Spleen (tissue), 7 donors: ENCODE results near the gene MOV10.

ENCODE experiments used
- CTCF ChIP-seq, 11 experiments: fragments of 200-600 bp in 7 of 11; fragments of 450-650 bp in 4 of 11; sonication (generic) in 4 of 11; IDR thresholded peaks in 8 of 11; conservative IDR thresholded peaks in 3 of 11; 1 replicate in 7 of 11; 2 replicates in 4 of 11; pipeline versions ENCODE4 v1.4.0 to v1.8.0; 2016 to 2021; ENCODE audit warnings: antibody characterized with exemption in 11 of 11, inconsistent platforms in 4 of 11, mild to moderate bottlenecking in 1 of 11
- POLR2AphosphoS5 ChIP-seq, 3 donors: sonication (generic); formaldehyde crosslinking; IDR thresholded peaks; one replicate each; pipeline ENCODE4 v1.5.1; 2017; ENCODE audit warnings: antibody characterized with exemption in 3 of 3
- donor health status: DM: no; HTN: no; CAD: no; lungs with moderate emphysema.
- donor health status: DM: no; HTN: no; CAD: no.
- donor health status: DM: no; HTN: no; CAD: no.

- peak in 1 of 11 experiments; percentile 13 for TF ChIP-seq CTCF (IDR thresholded peaks at IDR 0.05 in 8 of 11, conservative IDR thresholded peaks at IDR 0.05 in 3 of 11)
- TF ChIP-seq POLR2AphosphoS5 (IDR thresholded peaks at IDR 0.05): peak; percentile 70 to 91 (median 87)
Measured at GRCh38 chr1:112674440-112674985, at the start of gene MOV10.
